Caki2 (cell line): ENCODE measurements around the gene NNAT. TPM values are rescaled to one million over a fixed set of nuclear protein-coding genes. Genes with fewer than 3 reads are reported as not detected.
"Not testable (repeated sequence)": the region's sequence is repeated elsewhere in the genome, so short reads cannot be mapped to it uniquely, and the experiment has no call there.

Experiments
- DNase-seq: peaks from one replicate; pipeline ENCODE4 v3.0.0-alpha.2; 2015; ENCODE audit warnings: low read depth
- in situ Hi-C: cut with HindIII; loops from 2 replicates; pipeline ENCODE4 v1.10.0; 2016; ENCODE audit warnings: low sequenced_read_pairs, low pct_unique_long_range_greater_than_20kb, mixed read lengths
- total RNA-seq: library from RNA; depleted of rRNA; stranded (reverse); fragments of >200 nt; shearing (Covaris generic); gene quantifications from 2 replicates; pipeline ENCODE4 v1.2.3, GENCODE V29; 2014; ENCODE audit warnings: low replicate concordance

NNAT gene
- total RNA-seq, 1 experiment from 2014 or later, result not detected

DNA sequence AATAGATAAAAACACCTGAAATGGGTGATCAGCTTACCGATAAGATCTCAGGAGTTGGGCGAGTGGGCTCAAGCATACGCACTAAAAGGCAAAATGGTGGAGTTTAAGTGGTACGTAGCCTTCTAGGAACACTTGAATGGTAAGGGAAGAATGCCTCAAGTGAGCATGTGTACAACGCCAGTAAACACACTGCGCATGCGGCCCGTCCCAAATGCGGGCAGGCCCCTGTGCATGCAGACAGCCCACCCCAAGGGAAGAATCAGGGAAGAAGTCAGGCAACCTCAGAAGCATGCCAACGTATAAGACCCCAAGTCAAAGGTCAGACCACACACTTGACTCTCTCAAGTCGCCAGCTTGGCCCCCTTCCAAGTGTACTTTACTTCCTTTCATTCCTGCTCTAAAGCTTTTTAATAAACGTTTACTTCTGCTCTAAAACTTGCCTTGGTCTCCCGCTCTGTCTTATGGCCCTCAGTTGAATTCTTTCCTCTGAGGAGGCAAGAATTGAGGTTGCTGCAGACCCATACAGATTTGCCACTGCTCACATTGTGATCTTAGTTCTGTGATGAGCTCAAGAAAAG lies 33.8 kb downstream of the NNAT start:
- in situ Hi-C loops, DNase-seq: not testable (repeated sequence)

GRCh38 chr20:37556538-37556937 lies 35.5 kb downstream of the NNAT start:
- in situ Hi-C loops, result no loop called here
- no peak for DNase-seq

GRCh38 chr20:37558306-37558705 lies 37.3 kb downstream of the NNAT start:
- DNase-seq, result no peak
- in situ Hi-C loops, result no loop called here

GRCh38 chr20:37558779-37559178 lies 37.7 kb downstream of the NNAT start:
- in situ Hi-C loops, result no loop called here
- DNase-seq, result no peak

- in situ Hi-C loops, result no loop called here
- DNase-seq, result no peak
Observed at GRCh38 chr20:37559312-37560027, 38.4 kb downstream of the NNAT start.

GRCh38 chr20:37560629-37561028 lies 39.6 kb downstream of the NNAT start:
- in situ Hi-C loops, result no loop called here
- no peak for DNase-seq

DNA sequence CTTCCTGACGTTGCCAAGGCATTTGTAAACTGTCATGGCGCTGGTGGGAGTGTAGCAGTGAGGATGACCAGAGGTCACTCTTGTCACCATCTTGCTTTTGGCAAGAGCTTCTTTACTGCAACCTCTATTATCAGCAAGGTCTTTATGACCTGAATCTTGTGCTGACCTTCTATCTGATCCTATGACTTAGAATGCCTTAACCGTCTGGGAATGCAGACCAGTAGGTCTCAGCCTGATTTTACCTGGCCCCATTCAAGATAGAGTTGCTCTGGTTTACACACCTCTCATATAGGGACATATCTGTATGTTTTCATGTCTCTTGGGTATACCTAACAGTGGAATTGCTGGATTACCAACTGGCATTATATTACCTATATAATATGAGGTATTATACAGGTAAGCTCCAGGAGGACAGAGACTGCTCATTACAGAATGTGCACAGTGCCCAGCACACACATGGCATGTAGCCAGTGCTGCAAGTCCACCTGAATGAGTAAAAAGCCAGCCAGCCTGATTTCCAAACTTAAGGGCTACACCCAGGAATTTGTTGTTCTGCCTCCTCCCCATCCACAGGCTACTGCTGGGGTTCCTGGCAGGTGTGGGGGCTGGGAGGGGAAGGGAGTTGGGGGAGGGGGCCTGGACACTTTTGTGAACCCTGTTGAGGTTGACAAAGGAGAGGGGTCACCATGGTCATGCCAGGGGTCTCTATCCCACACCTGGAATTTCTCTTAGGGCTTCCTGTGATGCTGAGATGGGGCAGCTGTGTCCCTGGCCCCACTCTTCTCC lies 41.8 kb downstream of the NNAT start:
- DNase-seq, result no peak
- in situ Hi-C loops, result no loop called here

GRCh38 chr20:37564016-37564387 lies 43.0 kb downstream of the NNAT start:
- in situ Hi-C loops, result no loop called here
- DNase-seq, result no peak

DNA sequence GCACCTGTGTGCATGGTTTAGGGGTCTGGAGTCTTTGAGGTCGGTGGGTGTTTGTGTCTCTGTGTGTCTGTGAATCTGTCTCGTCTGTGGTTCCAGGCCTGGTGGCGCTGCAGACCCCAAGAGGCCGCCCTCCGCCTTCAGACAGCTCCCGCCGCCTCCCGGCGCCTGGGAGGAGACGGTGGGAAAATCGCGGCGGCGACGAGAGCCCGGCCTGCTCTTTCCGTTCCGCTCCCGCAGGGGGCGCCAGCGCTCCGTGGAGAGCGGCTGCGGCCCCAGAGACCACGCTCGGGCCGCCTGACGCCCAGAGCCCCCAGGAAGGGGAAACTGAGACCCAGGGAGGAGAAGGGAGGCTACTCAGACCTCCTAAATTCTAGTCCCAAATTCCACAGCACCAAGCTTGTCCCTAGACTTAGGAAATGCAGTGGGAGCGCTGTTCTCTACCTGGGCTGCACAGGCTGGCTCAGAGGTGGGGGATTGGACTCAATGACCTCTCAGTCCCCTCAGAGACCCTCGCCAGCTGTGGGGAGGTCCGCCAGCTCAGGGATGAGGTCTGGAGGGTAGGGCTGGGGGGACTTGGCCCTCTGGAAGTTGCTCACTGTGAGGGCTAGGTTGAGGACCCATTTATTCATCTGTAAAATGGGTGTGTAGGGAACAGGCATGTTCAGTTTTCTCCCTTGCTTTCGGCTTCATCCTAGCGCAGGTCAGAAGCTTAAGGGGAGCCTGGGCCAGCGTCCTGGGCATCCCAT lies 43.5 kb downstream of the NNAT start:
- DNase-seq, result peak; percentile 18
- in situ Hi-C loops, result no loop called here

GRCh38 chr20:37565134-37565811 lies 44.2 kb downstream of the NNAT start:
- in situ Hi-C loops, result no loop called here
- peak; percentile 22 for DNase-seq

DNA sequence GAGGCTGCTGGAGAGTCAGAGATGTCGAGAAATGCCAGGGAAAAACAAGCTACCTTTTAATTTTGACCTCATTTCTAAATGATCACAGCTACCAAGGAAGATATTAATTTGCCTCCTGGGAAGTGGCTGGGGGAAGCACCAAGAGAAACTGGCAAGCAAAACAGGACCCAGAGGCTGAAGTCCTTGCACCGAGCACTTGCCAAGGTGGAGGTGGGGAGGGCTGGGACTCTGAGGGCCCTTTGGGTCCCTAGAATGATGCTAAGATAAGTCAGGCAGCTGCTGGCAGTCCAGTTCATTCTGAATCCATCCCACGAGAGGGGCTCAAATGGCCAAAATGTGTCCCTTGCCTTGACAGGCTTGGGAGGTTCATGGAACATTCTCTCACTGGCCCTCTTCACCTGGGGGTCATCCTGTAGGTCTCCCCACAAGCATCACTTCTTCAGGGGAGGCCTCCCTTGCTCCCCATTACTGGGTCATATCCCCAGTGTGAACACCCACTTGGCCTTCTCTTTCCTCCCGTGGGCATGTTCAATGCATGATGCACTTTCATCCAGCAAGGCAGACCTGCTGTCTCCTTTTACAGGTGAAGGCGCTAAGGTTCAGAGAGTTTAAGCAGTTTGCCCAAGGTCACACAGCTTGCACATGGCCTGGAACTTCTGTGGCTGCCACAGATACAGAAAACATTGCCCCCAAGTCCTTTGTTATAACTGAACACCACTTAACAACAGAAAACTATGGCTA lies 45.7 kb downstream of the NNAT start:
- no peak for DNase-seq
- in situ Hi-C loops, result no loop called here

- in situ Hi-C loops, result no loop called here
Observed at GRCh38 chr20:37567331-37567665, 46.2 kb downstream of the NNAT start.

GRCh38 chr20:37567671-37568588 lies 46.9 kb downstream of the NNAT start:
- in situ Hi-C loops, result no loop called here
- DNase-seq, result no peak

More at GRCh38 chr20:37567331-37567665, 46.2 kb downstream of the NNAT start:
- DNase-seq, result no peak

- no peak for DNase-seq
- in situ Hi-C loops, result no loop called here
Observed at GRCh38 chr20:37570419-37570818, 49.4 kb downstream of the NNAT start.

DNA sequence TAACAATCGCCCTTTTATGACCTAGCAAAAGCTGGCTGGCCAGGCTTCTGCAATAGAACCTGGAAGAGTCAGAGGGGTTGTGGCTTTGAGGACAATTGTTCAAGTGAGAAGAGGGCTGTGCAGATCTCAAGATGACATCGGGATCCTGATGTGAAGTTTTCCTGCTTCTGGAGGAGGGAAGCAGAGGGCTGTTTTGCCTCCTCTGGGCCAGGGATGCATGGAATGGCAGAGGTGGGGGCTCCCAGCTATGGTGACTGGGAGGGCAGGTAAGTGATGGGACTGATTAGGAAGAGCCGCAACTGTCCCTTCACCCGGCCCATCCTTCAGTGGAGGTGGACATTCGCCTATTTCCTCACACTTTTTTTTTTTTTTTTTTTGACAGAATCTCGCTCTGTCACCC lies 50.0 kb downstream of the NNAT start:
- in situ Hi-C loops, result no loop called here
- no peak for DNase-seq
